OCI-LY3 (cell line): ENCODE measurements around the gene HIP1.

Experiments used
- H2AFZ ChIP-seq: fragments of 200-600, 300-600 bp; shearing (Covaris generic); 2 replicates; pipeline ENCODE4 v1.6.0; 2014; ENCODE audit warnings: antibody characterized with exemption, low read depth, low read length
- H3K27ac ChIP-seq: fragments of 200-600, 300-600 bp; sonication (generic); 2 replicates; pipeline ENCODE4 v1.5.1; 2014; ENCODE audit warnings: mild to moderate bottlenecking, low read length, moderate library complexity, mixed read lengths
- H3K27me3 ChIP-seq: fragments of 200-600, 300-600 bp; sonication (generic); 2 replicates; pipeline ENCODE4 v1.6.1; 2014; ENCODE audit warnings: low read depth, low read length, mixed read lengths
- H3K36me3 ChIP-seq: fragments of 200-600, 300-600 bp; sonication (generic); replicated peaks from 2 replicates; pipeline ENCODE3; 2014; ENCODE audit warnings: low read depth, low read length, mixed read lengths
- H3K4me1 ChIP-seq: fragments of 300-600, 200-600 bp; sonication (generic); 2 replicates; pipeline ENCODE4 v1.6.1; 2014; ENCODE audit warnings: low read length, mixed read lengths
- H3K4me2 ChIP-seq: fragments of 200-600, 300-600 bp; sonication (generic); 2 replicates; pipeline ENCODE4 v1.6.1; 2014; ENCODE audit warnings: low read length, mixed read lengths
- H3K4me3 ChIP-seq: fragments of 300-600, 200-600 bp; sonication (generic); 2 replicates; pipeline ENCODE4 v1.5.1; 2014; ENCODE audit warnings: antibody characterized with exemption, mild to moderate bottlenecking, low read length, moderate library complexity
- H3K79me2 ChIP-seq: fragments of 300-600, 200-600 bp; shearing (Covaris generic); 2 replicates; pipeline ENCODE4 v1.6.1; 2014; ENCODE audit warnings: mild to moderate bottlenecking, low read length, mixed read lengths
- H3K9ac ChIP-seq: fragments of 300-600, 200-600 bp; shearing (Covaris generic); 2 replicates; pipeline ENCODE4 v1.6.0; 2014; ENCODE audit warnings: mild to moderate bottlenecking, low read length, moderate library complexity
- H3K9me3 ChIP-seq: fragments of 200-600, 300-600 bp; shearing (Covaris generic); 2 replicates; pipeline ENCODE4 v1.6.1; 2014; ENCODE audit warnings: low read length, mixed read lengths; ENCODE audit not compliant: insufficient read depth
- H4K20me1 ChIP-seq: fragments of 200-600, 300-600 bp; sonication (generic); 2 replicates; pipeline ENCODE4 v1.6.1; 2016; ENCODE audit warnings: low read length, mixed read lengths; ENCODE audit not compliant: insufficient read depth
- CTCF ChIP-seq: fragments of 200-600, 300-600 bp; sonication (generic); IDR thresholded peaks from 2 replicates; pipeline ENCODE4 v1.5.1; 2014; ENCODE audit warnings: antibody characterized with exemption, low read length, low read depth
- EZH2phosphoT487 ChIP-seq: fragments of 200-600 bp; shearing (Covaris generic); IDR thresholded peaks from 2 replicates; pipeline ENCODE4 v1.6.1; 2018; ENCODE audit warnings: antibody characterized with exemption, mixed run types, low read depth

Gene HIP1

GRCh38 chr7:75628055-75628454 is 110.7 kb downstream of the HIP1 start:
- H3K4me3 ChIP-seq, result no peak overlapping the region
- TF ChIP-seq CTCF (no peak), EZH2phosphoT487 (no peak)
- no peaks in the 10 kb centered on the region for H4K20me1 ChIP-seq
- H3K36me3 ChIP-seq, result no peaks in the 10 kb centered on the region
- H3K4me1 ChIP-seq, result no peaks in the 10 kb centered on the region; the same call in 1 of the 2 replicates
- no peaks in the 10 kb centered on the region for H3K27me3 ChIP-seq
- no peak overlapping the region for H3K9ac ChIP-seq
- H3K9me3 ChIP-seq, result no peaks in the 10 kb centered on the region
- no peaks in the 10 kb centered on the region for H3K79me2 ChIP-seq
- H2AFZ ChIP-seq, result no peak overlapping the region
- no peak overlapping the region for H3K27ac ChIP-seq
- H3K4me2 ChIP-seq, result no peak overlapping the region

- Histone ChIP-seq H3K4me1 (no peaks in the 10 kb centered on the region; the same call in 1 of the 2 replicates), H3K9ac (no peak overlapping the region), H3K9me3 (no peaks in the 10 kb centered on the region), H3K27ac (no peak overlapping the region), H4K20me1 (no peaks in the 10 kb centered on the region), H3K27me3 (no peaks in the 10 kb centered on the region), H2AFZ (no peak overlapping the region), H3K36me3 (no peaks in the 10 kb centered on the region), H3K79me2 (no peaks in the 10 kb centered on the region), H3K4me2 (no peak overlapping the region), H3K4me3 (no peak overlapping the region)
- TF ChIP-seq CTCF (no peak), EZH2phosphoT487 (no peak)
These were observed 111.8 kb downstream of the HIP1 start for GRCh38 chr7:75626954-75627353.

- peaks cover 4% of the 10 kb centered on the region; the same call in 1 of the 2 replicates for H3K4me1 ChIP-seq
- H3K9me3 ChIP-seq, result no peaks in the 10 kb centered on the region
- no peaks in the 10 kb centered on the region for H3K36me3 ChIP-seq
- H3K27ac ChIP-seq, result no peak overlapping the region
- no peaks in the 10 kb centered on the region for H3K27me3 ChIP-seq
- H3K79me2 ChIP-seq, result no peaks in the 10 kb centered on the region
- H3K9ac ChIP-seq, result no peak overlapping the region
- no peak overlapping the region for H2AFZ ChIP-seq
- no peak overlapping the region for H3K4me2 ChIP-seq
- no peaks in the 10 kb centered on the region for H4K20me1 ChIP-seq
- no peak for TF ChIP-seq CTCF
- no peak for TF ChIP-seq EZH2phosphoT487
- no peak overlapping the region for H3K4me3 ChIP-seq
These were observed 112.9 kb downstream of the HIP1 start for GRCh38 chr7:75625868-75626267.

- Histone ChIP-seq H3K9ac (no peak overlapping the region), H3K36me3 (no peaks in the 10 kb centered on the region), H4K20me1 (no peaks in the 10 kb centered on the region), H3K79me2 (no peaks in the 10 kb centered on the region), H3K27me3 (no peaks in the 10 kb centered on the region), H3K27ac (no peak overlapping the region), H3K9me3 (no peaks in the 10 kb centered on the region), H3K4me1 (peaks cover 8% of the 10 kb centered on the region; the same call in 1 of the 2 replicates), H2AFZ (no peak overlapping the region), H3K4me3 (no peak overlapping the region), H3K4me2 (no peak overlapping the region)
- no peak for TF ChIP-seq CTCF
- TF ChIP-seq EZH2phosphoT487, result no peak
These were observed 114.5 kb downstream of the HIP1 start for GRCh38 chr7:75624134-75624832.
